Mesothelial cell of epicardium (in vitro differentiated cells): ENCODE data around the gene TNNT2. TPM values are rescaled to one million over a fixed set of nuclear protein-coding genes. Genes with fewer than 3 reads are reported as not detected.
A peak's percentile ranks its signal among the peaks of the same experiment; 100 is the strongest.

ENCODE experiments used
- DNase-seq, 2 experiments: peaks; one replicate each; pipeline ENCODE4 v3.0.0; 2021; ENCODE audit warnings: low spot score in 2 of 2; ENCODE audit not compliant: unreplicated experiment in 2 of 2
- H3K27ac Mint-ChIP-seq: 2 replicates; pipeline ENCODE4 v1.8.0; 2021; ENCODE audit warnings: mixed read lengths
- H3K27me3 Mint-ChIP-seq: 2 replicates; pipeline ENCODE4 v1.8.0; 2021; ENCODE audit warnings: low read depth, mixed read lengths
- H3K36me3 Mint-ChIP-seq: 2 replicates; pipeline ENCODE4 v1.8.0; 2021; ENCODE audit warnings: mixed read lengths
- H3K4me1 Mint-ChIP-seq: 2 replicates; pipeline ENCODE4 v1.8.0; 2021; ENCODE audit warnings: mixed read lengths
- H3K4me3 Mint-ChIP-seq: 2 replicates; pipeline ENCODE4 v1.8.0; 2021; ENCODE audit warnings: mild to moderate bottlenecking, moderate library complexity, mixed read lengths
- H3K9me3 Mint-ChIP-seq: 2 replicates; pipeline ENCODE4 v1.8.0; 2021; ENCODE audit warnings: mixed read lengths
- CTCF ChIP-seq: fragments of 200-600 bp; sonication (generic); IDR thresholded peaks from one replicate; pipeline ENCODE4 v1.5.0; 2021; ENCODE audit warnings: antibody characterized with exemption; ENCODE audit not compliant: unreplicated experiment
- total RNA-seq: library from RNA; stranded (reverse); gene quantifications from 3 replicates; pipeline ENCODE4 v1.2.1, GENCODE V29; 2021

Gene TNNT2
- total RNA-seq, 1 donor from 2014 or later, result 37.1 TPM

- Mint-ChIP-seq H3K27me3 (no peaks in the 10 kb centered on the region), H3K36me3 (peaks cover 2% of the 10 kb centered on the region), H3K4me1 (peaks cover 5% of the 10 kb centered on the region), H3K4me3 (no peak overlapping the region), H3K27ac (no peak overlapping the region), H3K9me3 (no peaks in the 10 kb centered on the region)
- TF ChIP-seq CTCF, result no peak
- no peak for DNase-seq
Observed at GRCh38 chr1:201364808-201365105, 12.7 kb downstream of the TNNT2 start.

DNA sequence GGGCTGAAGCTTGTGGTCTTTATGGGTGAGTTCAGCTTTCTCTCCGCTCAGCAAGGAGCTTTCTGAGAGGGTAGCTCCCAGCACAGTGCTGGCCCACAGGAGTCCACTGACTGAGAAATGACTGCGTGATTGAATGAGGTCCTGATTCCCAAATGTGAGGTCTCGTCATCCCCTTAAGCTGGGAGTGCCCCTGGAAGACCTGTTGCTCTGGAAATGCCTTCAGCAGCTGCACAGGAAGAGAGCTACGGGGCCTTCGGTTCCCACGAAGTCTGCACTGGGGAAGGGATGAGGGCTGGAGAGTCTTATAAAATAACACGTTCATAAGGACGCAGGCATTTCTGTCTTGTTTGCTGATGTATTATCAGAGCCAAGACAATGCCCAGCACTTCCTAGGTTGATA lies 14.0 kb downstream of the TNNT2 start:
- DNase-seq, result no peak
- TF ChIP-seq CTCF, result no peak
- no peaks in the 10 kb centered on the region for H3K27me3 Mint-ChIP-seq

DNA sequence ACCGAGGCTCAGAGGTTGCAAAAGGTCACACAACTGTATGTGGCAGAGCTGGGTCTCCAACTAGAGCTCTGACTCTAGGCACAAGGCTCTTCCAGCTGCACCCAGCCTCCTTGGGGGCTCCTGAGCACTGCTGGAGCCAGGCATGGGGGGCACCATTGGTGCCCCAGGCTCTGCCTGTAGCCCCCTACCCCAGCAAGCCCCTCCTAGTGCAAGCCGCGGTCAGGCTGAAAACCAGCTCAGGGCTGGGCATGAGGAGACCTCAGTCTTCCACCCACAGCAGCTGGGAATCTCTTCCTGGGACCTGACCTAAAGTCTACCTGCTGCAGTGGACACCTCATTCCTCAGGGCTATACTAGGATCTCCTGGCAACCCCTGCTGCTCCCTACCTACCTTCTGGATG lies 14.6 kb downstream of the TNNT2 start:
- Mint-ChIP-seq H3K4me3 (no peak overlapping the region), H3K27me3 (no peaks in the 10 kb centered on the region), H3K36me3 (peaks cover 2% of the 10 kb centered on the region), H3K27ac (no peak overlapping the region), H3K4me1 (peaks cover 10% of the 10 kb centered on the region), H3K9me3 (no peaks in the 10 kb centered on the region)
- DNase-seq, result no peak
- TF ChIP-seq CTCF, result no peak

More for the DNA sequence above, 14.0 kb downstream of the TNNT2 start:
- H3K4me3 Mint-ChIP-seq, result no peak overlapping the region
- no peak overlapping the region for H3K27ac Mint-ChIP-seq
- peaks cover 2% of the 10 kb centered on the region for H3K36me3 Mint-ChIP-seq
- H3K4me1 Mint-ChIP-seq, result peaks cover 10% of the 10 kb centered on the region
- no peaks in the 10 kb centered on the region for H3K9me3 Mint-ChIP-seq

GRCh38 chr1:201361652-201362504 lies 15.6 kb downstream of the TNNT2 start:
- Mint-ChIP-seq H3K27me3 (no peaks in the 10 kb centered on the region), H3K36me3 (no peaks in the 10 kb centered on the region), H3K9me3 (no peaks in the 10 kb centered on the region), H3K27ac (no peak overlapping the region), H3K4me1 (peaks cover 10% of the 10 kb centered on the region), H3K4me3 (no peak overlapping the region)
- TF ChIP-seq CTCF, result peak; percentile 85
- DNase-seq, result peak in 1 of 2 experiments; percentile 67

- TF ChIP-seq CTCF, result no peak
- no peak for DNase-seq
- peaks cover 10% of the 10 kb centered on the region for H3K4me1 Mint-ChIP-seq
Observed at GRCh38 chr1:201360901-201361651, 16.4 kb downstream of the TNNT2 start.

More at GRCh38 chr1:201360901-201361651, 16.4 kb downstream of the TNNT2 start:
- Mint-ChIP-seq H3K27ac (no peak overlapping the region), H3K4me3 (no peak overlapping the region), H3K36me3 (no peaks in the 10 kb centered on the region), H3K27me3 (no peaks in the 10 kb centered on the region), H3K9me3 (no peaks in the 10 kb centered on the region)
